GM13976 (cell line): ENCODE results near the gene KLHL26.

Experiments
- DNase-seq: peaks from one replicate; pipeline ENCODE4 v3.0.0; 2012; ENCODE audit warnings: low spot score
- CTCF ChIP-seq: IDR thresholded peaks from 2 replicates; pipeline ENCODE4 v1.5.1; 2012; ENCODE audit warnings: borderline replicate concordance, mild to moderate bottlenecking; ENCODE audit not compliant: insufficient read depth; ENCODE audit errors: extremely low read depth, missing control alignments, control extremely low read depth
- in situ Hi-C: fragments of 300-500 bp; cut with MboI; formaldehyde crosslinking; loops from one replicate; pipeline ENCODE4 v1.12.0; 2022; ENCODE audit warnings: low sequenced_read_pairs, mixed read lengths, inconsistent platforms; ENCODE audit not compliant: unreplicated experiment

The KLHL26 gene

DNA sequence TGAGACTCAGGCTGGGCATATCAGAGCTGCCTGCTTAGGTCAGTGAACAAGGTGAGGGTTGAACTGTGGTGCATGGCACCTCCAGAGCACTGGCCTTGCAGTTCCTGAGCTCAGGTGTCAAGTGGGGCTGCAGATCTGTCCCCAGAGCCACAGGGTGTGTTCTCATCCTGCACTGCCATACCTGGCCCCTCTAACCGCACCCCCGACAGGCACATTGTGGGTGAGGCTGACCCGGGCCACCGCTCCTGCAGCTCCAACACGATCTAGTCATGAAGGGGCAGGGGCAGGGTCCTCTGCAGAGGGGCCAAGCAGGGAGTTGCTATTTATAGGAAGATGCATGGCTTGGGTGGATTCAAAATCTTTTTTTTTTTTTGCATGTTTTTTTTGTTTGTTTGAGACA, 30.0 kb downstream of the KLHL26 start:
- no peak for TF ChIP-seq CTCF
- DNase-seq = no peak
- in situ Hi-C loops = no loop called here

DNA sequence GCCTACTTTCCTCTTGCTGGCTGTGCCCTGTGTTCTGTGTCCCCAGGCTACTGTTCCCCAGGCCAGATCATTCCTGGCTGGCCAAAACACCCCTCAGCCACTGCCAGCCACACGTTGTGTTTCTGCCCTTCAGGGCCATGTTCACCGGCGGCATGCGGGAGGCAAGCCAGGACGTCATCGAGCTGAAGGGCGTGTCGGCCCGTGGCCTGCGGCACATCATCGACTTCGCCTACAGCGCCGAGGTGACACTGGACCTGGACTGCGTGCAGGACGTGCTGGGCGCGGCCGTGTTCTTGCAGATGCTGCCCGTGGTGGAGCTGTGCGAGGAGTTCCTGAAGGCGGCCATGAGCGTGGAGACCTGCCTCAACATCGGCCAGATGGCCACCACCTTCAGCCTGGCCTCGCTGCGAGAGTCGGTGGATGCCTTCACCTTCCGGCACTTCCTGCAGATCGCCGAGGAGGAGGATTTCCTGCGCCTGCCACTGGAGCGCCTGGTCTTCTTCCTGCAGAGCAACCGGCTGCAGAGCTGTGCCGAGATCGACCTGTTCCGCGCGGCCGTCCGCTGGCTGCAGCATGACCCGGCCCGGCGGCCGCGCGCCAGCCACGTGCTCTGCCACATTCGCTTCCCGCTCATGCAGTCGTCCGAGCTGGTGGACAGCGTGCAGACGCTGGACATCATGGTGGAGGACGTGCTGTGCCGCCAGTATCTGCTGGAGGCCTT, 30.9 kb downstream of the KLHL26 start:
- in situ Hi-C loops = no loop called here
- TF ChIP-seq CTCF = no peak
- no peak for DNase-seq

GRCh38 chr19:18668252-18668631, 31.4 kb downstream of the KLHL26 start:
- no peak for TF ChIP-seq CTCF
- in situ Hi-C loops = no loop called here

DNA sequence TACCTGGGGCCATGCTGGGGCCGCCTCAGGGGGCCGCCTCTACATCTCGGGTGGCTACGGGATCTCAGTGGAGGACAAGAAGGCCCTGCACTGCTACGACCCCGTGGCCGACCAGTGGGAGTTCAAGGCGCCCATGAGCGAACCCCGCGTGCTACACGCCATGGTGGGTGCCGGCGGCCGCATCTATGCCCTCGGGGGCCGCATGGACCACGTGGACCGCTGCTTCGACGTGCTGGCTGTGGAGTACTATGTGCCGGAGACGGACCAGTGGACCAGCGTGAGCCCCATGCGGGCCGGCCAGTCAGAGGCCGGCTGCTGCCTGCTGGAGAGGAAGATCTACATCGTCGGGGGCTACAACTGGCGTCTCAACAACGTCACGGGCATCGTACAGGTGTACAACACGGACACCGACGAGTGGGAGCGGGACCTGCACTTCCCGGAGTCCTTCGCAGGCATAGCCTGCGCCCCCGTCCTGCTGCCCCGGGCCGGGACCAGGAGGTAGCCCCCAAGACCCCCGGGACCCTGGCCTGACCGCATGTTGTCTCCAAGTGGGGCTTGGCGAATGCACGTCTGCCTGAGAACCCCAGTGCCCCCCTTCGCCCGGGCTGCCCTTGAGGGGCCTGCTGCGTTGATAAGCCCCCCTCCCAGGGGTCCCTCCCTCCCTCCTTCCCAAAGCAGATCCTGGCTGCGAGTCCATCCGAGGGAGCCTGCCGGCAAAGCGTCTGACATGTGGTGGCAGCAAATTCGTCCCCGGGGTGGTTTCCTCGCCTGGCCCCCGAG, 32.1 kb downstream of the KLHL26 start:
- in situ Hi-C loops = no loop called here
- no peak for DNase-seq
- no peak for TF ChIP-seq CTCF

More at GRCh38 chr19:18668252-18668631, 31.4 kb downstream of the KLHL26 start:
- no peak for DNase-seq

GRCh38 chr19:18669524-18669817, 32.6 kb downstream of the KLHL26 start:
- TF ChIP-seq CTCF = no peak
- DNase-seq = no peak
- in situ Hi-C loops = no loop called here

- DNase-seq = no peak
- no peak for TF ChIP-seq CTCF
- in situ Hi-C loops = no loop called here
These were observed 33.1 kb downstream of the KLHL26 start for GRCh38 chr19:18669883-18670282.
